HuH-7 (cell line): Measurements from ENCODE around the gene HECTD1.
"Not testable (repeated sequence)": the region's sequence is repeated elsewhere in the genome, so short reads cannot be mapped to it uniquely, and the experiment has no call there.

Experiments used
- DNase-seq: peaks from one replicate; pipeline ENCODE4 v3.0.0; 2011; ENCODE audit warnings: low spot score

Gene HECTD1

GRCh38 chr14:31142455-31143087 is 65.0 kb downstream of the HECTD1 start:
- no peak for DNase-seq

- no peak for DNase-seq
Observed at GRCh38 chr14:31139301-31139847, 68.2 kb downstream of the HECTD1 start.

- no peak for DNase-seq
Observed at GRCh38 chr14:31138301-31138700, 69.3 kb downstream of the HECTD1 start.

- DNase-seq, result no peak
Observed at GRCh38 chr14:31137214-31137889, 70.2 kb downstream of the HECTD1 start.

- no peak for DNase-seq
Observed at GRCh38 chr14:31133133-31133532, 74.5 kb downstream of the HECTD1 start.

- DNase-seq, result no peak
Observed at GRCh38 chr14:31128601-31129526, 78.7 kb downstream of the HECTD1 start.

- peak; percentile 88 for DNase-seq
Observed at GRCh38 chr14:31127690-31128089, 79.9 kb downstream of the HECTD1 start.

- no peak for DNase-seq
Observed at GRCh38 chr14:31126680-31127079, 80.9 kb downstream of the HECTD1 start.

GRCh38 chr14:31125231-31125630 is 82.4 kb downstream of the HECTD1 start:
- no peak for DNase-seq

GRCh38 chr14:31124197-31124596 is 83.4 kb downstream of the HECTD1 start:
- DNase-seq, result no peak

- DNase-seq, result no peak
Observed at GRCh38 chr14:31122921-31123320, 84.7 kb downstream of the HECTD1 start.

GRCh38 chr14:31122098-31122611 is 85.4 kb downstream of the HECTD1 start:
- DNase-seq, result no peak

GRCh38 chr14:31118892-31119291 is 88.7 kb downstream of the HECTD1 start:
- no peak for DNase-seq

GRCh38 chr14:31113794-31114193 is 93.8 kb downstream of the HECTD1 start:
- DNase-seq, result no peak

- DNase-seq, result no peak
Observed at GRCh38 chr14:31110872-31111271, 96.7 kb downstream of the HECTD1 start.

GRCh38 chr14:31109257-31109656 is 98.3 kb downstream of the HECTD1 start:
- DNase-seq, result no peak

- no peak for DNase-seq
Observed at GRCh38 chr14:31106768-31107167, 100.8 kb downstream of the HECTD1 start.

- no peak for DNase-seq
Observed at GRCh38 chr14:31097081-31097480, 110.5 kb downstream of the HECTD1 start.

- no peak for DNase-seq
Observed at GRCh38 chr14:31096255-31096654, 111.3 kb downstream of the HECTD1 start.

GRCh38 chr14:31095817-31096216 is 111.8 kb downstream of the HECTD1 start:
- DNase-seq, result not testable (repeated sequence)

GRCh38 chr14:31093884-31094839 is 113.4 kb downstream of the HECTD1 start:
- not testable (repeated sequence) for DNase-seq
